Astrocyte of the cerebellum (primary cell): ENCODE data around the gene ECI1.

ENCODE experiments used
- DNase-seq: peaks from one replicate; pipeline ENCODE4 v3.0.0-alpha.2; 2011; ENCODE audit warnings: low read depth
- H3K4me3 ChIP-seq: 2 replicates; pipeline ENCODE4 v1.5.1; 2011; ENCODE audit warnings: mild to moderate bottlenecking, low read depth, low read length, moderate library complexity
- CTCF ChIP-seq: IDR thresholded peaks from 2 replicates; pipeline ENCODE4 v1.5.1; 2012; ENCODE audit warnings: low read length, low read depth, moderate library complexity, mild to moderate bottlenecking; ENCODE audit errors: missing control alignments
- in situ Hi-C: cut with HindIII; loops from 2 replicates; pipeline ENCODE4 v1.10.0; 2017; ENCODE audit warnings: low sequenced_read_pairs

Gene ECI1

GRCh38 chr16:2200313-2200712 lies 51.1 kb downstream of the ECI1 start:
- in situ Hi-C loops, result no loop called here
- TF ChIP-seq CTCF, result no peak
- DNase-seq, result no peak
- no peak overlapping the region for H3K4me3 ChIP-seq

GRCh38 chr16:2199621-2200139 lies 51.7 kb downstream of the ECI1 start:
- no peak overlapping the region for H3K4me3 ChIP-seq
- in situ Hi-C loops, result no loop called here
- no peak for DNase-seq
- TF ChIP-seq CTCF, result no peak

GRCh38 chr16:2199095-2199494 lies 52.3 kb downstream of the ECI1 start:
- TF ChIP-seq CTCF, result no peak
- no peak for DNase-seq
- H3K4me3 ChIP-seq, result no peak overlapping the region
- in situ Hi-C loops, result no loop called here

GRCh38 chr16:2198283-2198682 lies 53.1 kb downstream of the ECI1 start:
- no peak overlapping the region for H3K4me3 ChIP-seq
- in situ Hi-C loops, result no loop called here
- TF ChIP-seq CTCF, result no peak
- no peak for DNase-seq

GRCh38 chr16:2197765-2198164 lies 53.6 kb downstream of the ECI1 start:
- no peak for DNase-seq
- TF ChIP-seq CTCF, result no peak
- in situ Hi-C loops, result no loop called here
- H3K4me3 ChIP-seq, result no peak overlapping the region

- H3K4me3 ChIP-seq, result no peak overlapping the region
- no peak for DNase-seq
- in situ Hi-C loops, result no loop called here
- TF ChIP-seq CTCF, result no peak
Observed at GRCh38 chr16:2196981-2197511, 54.3 kb downstream of the ECI1 start.
